Hepatocyte (in vitro differentiated cells): ENCODE results near the gene IFIT3. TPM values are rescaled to one million over a fixed set of nuclear protein-coding genes. Genes with fewer than 3 reads are reported as not detected.
"Not testable (repeated sequence)": the region's sequence is repeated elsewhere in the genome, so short reads cannot be mapped to it uniquely, and the experiment has no call there.

Experiments
- DNase-seq: peaks from one replicate; pipeline ENCODE4 v3.0.0-alpha.2; 2016; ENCODE audit warnings: low spot score
- H2AFZ ChIP-seq: fragments of 200-600 bp; sonication (generic); 2 replicates; pipeline ENCODE4 v1.6.0; 2016; ENCODE audit warnings: antibody characterized with exemption, mild to moderate bottlenecking
- H3K27ac ChIP-seq: fragments of 200-600 bp; sonication (generic); 2 replicates; pipeline ENCODE4 v1.5.1; 2016; ENCODE audit warnings: mild to moderate bottlenecking
- H3K27me3 ChIP-seq: fragments of 200-600 bp; sonication (generic); 2 replicates; pipeline ENCODE4 v1.6.1; 2016
- H3K36me3 ChIP-seq: fragments of 200-600 bp; sonication (generic); replicated peaks from 2 replicates; pipeline ENCODE4 v1.5.1; 2016; ENCODE audit warnings: low read depth; ENCODE audit not compliant: insufficient read depth
- H3K4me1 ChIP-seq: fragments of 200-600 bp; sonication (generic); 2 replicates; pipeline ENCODE4 v1.5.1; 2016; ENCODE audit warnings: mild to moderate bottlenecking, moderate library complexity; ENCODE audit not compliant: insufficient read depth
- H3K4me2 ChIP-seq: fragments of 200-600 bp; sonication (generic); 2 replicates; pipeline ENCODE4 v1.6.0; 2016
- H3K4me3 ChIP-seq: fragments of 200-600 bp; sonication (generic); 2 replicates; pipeline ENCODE4 v1.5.1; 2016; ENCODE audit warnings: mild to moderate bottlenecking
- H3K79me2 ChIP-seq: fragments of 200-600 bp; sonication (generic); 2 replicates; pipeline ENCODE4 v1.6.0; 2017; ENCODE audit warnings: mild to moderate bottlenecking
- H3K9me2 ChIP-seq: fragments of 200-600 bp; sonication (generic); replicated peaks from 2 replicates; pipeline ENCODE4 v1.6.0; 2017; ENCODE audit warnings: mild to moderate bottlenecking; ENCODE audit not compliant: insufficient read depth
- H3K9me3 ChIP-seq: fragments of 200-600 bp; sonication (generic); 2 replicates; pipeline ENCODE4 v1.5.1; 2016; ENCODE audit warnings: low read depth, mild to moderate bottlenecking
- H4K20me1 ChIP-seq: fragments of 200-600 bp; sonication (generic); 2 replicates; pipeline ENCODE4 v1.6.0; 2016; ENCODE audit warnings: mild to moderate bottlenecking; ENCODE audit not compliant: insufficient read depth, poor library complexity, severe bottlenecking
- EZH2 ChIP-seq: fragments of 200-600 bp; sonication (generic); IDR thresholded peaks from 2 replicates; pipeline ENCODE4 v1.6.1; 2016; ENCODE audit warnings: antibody characterized with exemption, mild to moderate bottlenecking, borderline replicate concordance
- EZH2phosphoT487 ChIP-seq: fragments of 200-600 bp; sonication (generic); IDR thresholded peaks from one replicate; pipeline ENCODE4 v1.6.1; 2018; ENCODE audit warnings: antibody characterized with exemption, mild to moderate bottlenecking, low read depth, moderate library complexity; ENCODE audit not compliant: unreplicated experiment, severe bottlenecking
- WGBS: methylation state at CpG from one replicate; pipeline ENCODE4 v1.1.6; 2016; ENCODE audit warnings: low lambda C conversion rate; ENCODE audit errors: missing lambda C conversion rate; 5-methylcytosine and 5-hydroxymethylcytosine counted together
- polyA plus RNA-seq: library from polyadenylated mRNA; unstranded; fragments of >200 nt; fragmentation: Nextera tagmentation; extraction: Ambion mirVana; gene quantifications from 2 replicates; pipeline ENCODE4 v1.2.1, GENCODE V29; 2016
- total RNA-seq: library from RNA; depleted of rRNA; stranded (reverse); fragments of >200 nt; gene quantifications from 2 replicates; pipeline ENCODE4 v1.2.3, GENCODE V29; 2014
- TF ChIP-seq, protein P1 (sequence below): fragments of 200-600 bp; sonication (generic); IDR thresholded peaks from 2 replicates; pipeline ENCODE4 v1.5.1; 2016; ENCODE audit warnings: antibody characterized with exemption, mild to moderate bottlenecking; ENCODE audit not compliant: poor library complexity

The IFIT3 gene
- total and polyA plus RNA-seq, 2 experiments from 2014 or later, result 8.6 to 10.8 TPM

- no peak for TF ChIP-seq EZH2
- no peak for TF ChIP-seq EZH2phosphoT487
- TF ChIP-seq, protein P1, sequence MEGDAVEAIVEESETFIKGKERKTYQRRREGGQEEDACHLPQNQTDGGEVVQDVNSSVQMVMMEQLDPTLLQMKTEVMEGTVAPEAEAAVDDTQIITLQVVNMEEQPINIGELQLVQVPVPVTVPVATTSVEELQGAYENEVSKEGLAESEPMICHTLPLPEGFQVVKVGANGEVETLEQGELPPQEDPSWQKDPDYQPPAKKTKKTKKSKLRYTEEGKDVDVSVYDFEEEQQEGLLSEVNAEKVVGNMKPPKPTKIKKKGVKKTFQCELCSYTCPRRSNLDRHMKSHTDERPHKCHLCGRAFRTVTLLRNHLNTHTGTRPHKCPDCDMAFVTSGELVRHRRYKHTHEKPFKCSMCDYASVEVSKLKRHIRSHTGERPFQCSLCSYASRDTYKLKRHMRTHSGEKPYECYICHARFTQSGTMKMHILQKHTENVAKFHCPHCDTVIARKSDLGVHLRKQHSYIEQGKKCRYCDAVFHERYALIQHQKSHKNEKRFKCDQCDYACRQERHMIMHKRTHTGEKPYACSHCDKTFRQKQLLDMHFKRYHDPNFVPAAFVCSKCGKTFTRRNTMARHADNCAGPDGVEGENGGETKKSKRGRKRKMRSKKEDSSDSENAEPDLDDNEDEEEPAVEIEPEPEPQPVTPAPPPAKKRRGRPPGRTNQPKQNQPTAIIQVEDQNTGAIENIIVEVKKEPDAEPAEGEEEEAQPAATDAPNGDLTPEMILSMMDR, result no peak
- Histone ChIP-seq H2AFZ (no peak overlapping the region), H3K36me3 (no peaks in the 10 kb centered on the region), H3K9me2 (no peaks in the 10 kb centered on the region), H3K27ac (peak overlapping the region; percentile 86), H3K4me1 (peaks cover 22% of the 10 kb centered on the region), H4K20me1 (no peaks in the 10 kb centered on the region), H3K4me3 (no peak overlapping the region), H3K27me3 (no peaks in the 10 kb centered on the region), H3K9me3 (no peaks in the 10 kb centered on the region), H3K79me2 (no peaks in the 10 kb centered on the region), H3K4me2 (peak overlapping the region; percentile 67)
- 95% methylated on average over 2 of the region's 2 CpGs for WGBS
- DNase-seq, result no peak
Observed at GRCh38 chr10:89329151-89329550, 1.4 kb downstream of the IFIT3 start.

DNA sequence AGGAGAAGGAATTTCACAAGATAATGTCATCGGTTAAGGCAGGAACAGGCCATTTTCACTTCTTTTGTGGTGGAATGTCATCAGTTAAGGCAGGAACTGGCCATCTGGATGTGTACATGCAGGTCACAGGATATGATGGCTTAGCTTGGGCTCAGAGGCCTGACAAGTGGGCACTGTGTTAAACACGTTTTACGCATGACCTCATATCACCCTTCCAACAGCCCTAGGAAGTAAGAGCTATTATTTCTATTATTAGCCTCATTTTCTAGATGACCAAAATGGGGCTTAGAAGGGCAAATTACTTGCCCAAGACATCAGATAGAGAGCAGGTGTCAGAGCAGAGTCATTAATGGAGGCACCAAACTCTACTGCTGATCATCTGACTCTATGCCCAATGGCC lies 2.2 kb downstream of the IFIT3 start:
- not testable (repeated sequence) for H3K27me3 ChIP-seq, H3K27ac ChIP-seq, H3K79me2 ChIP-seq, DNase-seq, H3K36me3 ChIP-seq, H3K4me2 ChIP-seq, H4K20me1 ChIP-seq, H3K4me3 ChIP-seq, H2AFZ ChIP-seq, H3K9me3 ChIP-seq, H3K9me2 ChIP-seq
- H3K4me1 ChIP-seq, result peaks cover 23% of the 10 kb centered on the region
- 75% methylated on average over 3 of the region's 3 CpGs for WGBS

DNA sequence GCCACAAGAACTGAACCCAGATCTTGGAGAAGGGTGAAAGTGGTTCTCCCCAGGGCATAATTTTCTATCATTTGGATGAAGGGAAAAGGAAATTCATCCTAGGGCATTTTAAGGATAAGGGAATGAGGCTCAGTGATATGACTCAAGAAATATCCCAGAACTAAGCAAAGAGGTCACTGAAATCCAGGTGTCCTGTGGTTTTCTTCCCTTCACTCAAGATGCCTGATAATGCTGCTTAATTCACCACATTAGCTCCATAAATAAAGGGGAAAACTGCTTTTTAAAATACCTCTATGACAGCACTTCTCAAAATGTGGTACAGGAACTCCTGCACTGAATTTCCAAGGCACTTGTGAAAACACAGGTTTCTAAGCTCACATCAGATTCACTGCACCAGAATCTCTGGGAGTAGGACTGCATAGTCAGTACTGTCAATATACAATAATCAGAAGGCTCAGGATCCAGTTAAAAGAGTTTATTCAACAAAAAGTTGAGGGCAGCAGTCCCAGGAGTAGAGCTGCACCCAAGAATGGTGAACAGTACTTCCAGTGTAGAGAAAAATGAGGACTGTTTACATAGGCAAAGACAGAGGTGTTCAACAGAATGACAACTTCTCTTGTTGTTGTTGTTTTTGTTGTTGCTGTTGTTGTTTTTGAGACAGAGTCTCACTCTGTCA lies 2.9 kb downstream of the IFIT3 start:
- Histone ChIP-seq H3K4me1 (peaks cover 23% of the 10 kb centered on the region), H4K20me1 (no peaks in the 10 kb centered on the region), H3K79me2 (peaks cover 7% of the 10 kb centered on the region), H3K27ac (peak overlapping the region; percentile 5), H3K36me3 (no peaks in the 10 kb centered on the region), H2AFZ (no peak overlapping the region), H3K9me3 (no peaks in the 10 kb centered on the region), H3K27me3 (no peaks in the 10 kb centered on the region), H3K4me3 (no peak overlapping the region), H3K9me2 (no peaks in the 10 kb centered on the region), H3K4me2 (no peak overlapping the region)
- DNase-seq, result no peak
- TF ChIP-seq, protein P1, result no peak
- no peak for TF ChIP-seq EZH2phosphoT487
- no peak for TF ChIP-seq EZH2

DNA sequence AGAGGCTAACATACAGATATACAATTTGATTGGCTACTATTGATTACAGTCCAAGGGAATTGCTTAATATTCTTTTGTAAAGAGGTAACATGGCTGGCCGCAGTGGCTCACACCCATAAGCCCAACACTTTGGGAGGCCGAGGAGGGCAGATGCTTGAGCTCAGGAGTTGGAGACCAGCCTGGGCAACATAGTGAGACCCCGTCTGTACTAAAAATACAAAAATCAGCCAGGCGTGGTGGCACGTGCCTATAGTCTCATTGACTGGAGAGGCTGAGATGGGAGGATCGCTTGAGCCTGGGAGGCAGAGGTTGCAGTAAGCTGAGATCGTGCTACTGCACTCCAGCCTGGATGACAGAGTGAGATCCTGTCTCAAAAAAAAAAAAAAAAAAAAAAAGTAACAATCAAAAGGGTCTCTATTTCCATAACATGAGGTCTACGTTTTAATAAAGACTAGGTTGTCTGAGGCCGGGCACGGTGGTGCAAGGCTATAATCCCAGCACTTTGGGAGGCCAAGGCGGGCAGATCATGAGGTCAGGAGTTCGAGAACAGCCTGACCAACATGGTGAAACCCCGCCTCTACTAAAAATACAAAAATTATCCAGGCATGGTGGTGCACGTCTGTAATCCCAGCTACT lies 3.8 kb downstream of the IFIT3 start:
- H3K79me2 ChIP-seq, result peaks cover 13% of the 10 kb centered on the region
- peak overlapping the region; percentile 44 for H2AFZ ChIP-seq
- H4K20me1 ChIP-seq, H3K9me3 ChIP-seq, H3K4me3 ChIP-seq, H3K9me2 ChIP-seq, H3K27me3 ChIP-seq, DNase-seq, H3K36me3 ChIP-seq: not testable (repeated sequence)
- H3K4me2 ChIP-seq, result peak overlapping the region; percentile 73
- peaks cover 23% of the 10 kb centered on the region for H3K4me1 ChIP-seq
- WGBS, result 92% methylated on average over 14 of the region's 14 CpGs
- peak overlapping the region; percentile 88 for H3K27ac ChIP-seq
